IPS DF 19.7 (cell line): Measurements from ENCODE around the gene NAXD.
"Not testable (repeated sequence)": the region's sequence is repeated elsewhere in the genome, so short reads cannot be mapped to it uniquely, and the experiment has no call there.

ENCODE experiments used
- DNase-seq: peaks from one replicate; pipeline ENCODE4 v3.0.0-alpha.2; 2013; ENCODE audit warnings: low read depth, low spot score

Gene NAXD

GRCh38 chr13:110593430-110594130, 21.8 kb upstream of the NAXD start:
- no peak for DNase-seq

GRCh38 chr13:110597041-110597689, 18.2 kb upstream of the NAXD start:
- no peak for DNase-seq

GRCh38 chr13:110600261-110600819, 15.0 kb upstream of the NAXD start:
- no peak for DNase-seq

- no peak for DNase-seq
Measured at GRCh38 chr13:110600980-110601379, 14.4 kb upstream of the NAXD start.

GRCh38 chr13:110605132-110605531, 10.2 kb upstream of the NAXD start:
- no peak for DNase-seq

GRCh38 chr13:110606281-110606680, 9.1 kb upstream of the NAXD start:
- DNase-seq: not testable (repeated sequence)

GRCh38 chr13:110607675-110608224, 7.6 kb upstream of the NAXD start:
- DNase-seq: no peak

- no peak for DNase-seq
Measured at GRCh38 chr13:110610955-110611595, 4.3 kb upstream of the NAXD start.

GRCh38 chr13:110615005-110615321, 382 bp upstream of the NAXD start:
- DNase-seq: no peak

GRCh38 chr13:110616103-110617101, 1.1 kb downstream of the NAXD start:
- DNase-seq: no peak

- no peak for DNase-seq
Measured at GRCh38 chr13:110617321-110618072, 2.2 kb downstream of the NAXD start.

- DNase-seq: no peak
Measured at GRCh38 chr13:110618167-110618566, 2.8 kb downstream of the NAXD start.

GRCh38 chr13:110618780-110619179, 3.4 kb downstream of the NAXD start:
- no peak for DNase-seq

GRCh38 chr13:110620596-110620995, 5.3 kb downstream of the NAXD start:
- no peak for DNase-seq

GRCh38 chr13:110624766-110625756, 9.7 kb downstream of the NAXD start:
- no peak for DNase-seq

GRCh38 chr13:110625771-110626321, 10.5 kb downstream of the NAXD start:
- no peak for DNase-seq

GRCh38 chr13:110626521-110626920, 11.2 kb downstream of the NAXD start:
- no peak for DNase-seq

- no peak for DNase-seq
Measured at GRCh38 chr13:110627351-110627750, 12.0 kb downstream of the NAXD start.
